Caco-2 (cell line): ENCODE data around the gene NGEF. TPM values are rescaled to one million over a fixed set of nuclear protein-coding genes. Genes with fewer than 3 reads are reported as not detected.

ENCODE experiments used
- BruUV-seq: library from RNA; stranded (reverse); fragments of 400-500 nt; replicated peaks from 2 replicates; lab custom pipeline; 2021; lab: Mats Ljungman, UMichigan
- CTCF ChIA-PET: fragments of 300-600 bp; sonication (Branson Sonifier 250); formaldehyde crosslinking; loops from one replicate; lab custom pipeline; 2022; ENCODE audit warnings: antibody characterized with exemption; lab: Charles Lee
- POLR2A ChIA-PET: fragments of 300-600 bp; sonication (Branson Sonifier 250); formaldehyde crosslinking; loops from one replicate; lab custom pipeline; 2022; ENCODE audit warnings: antibody characterized with exemption; lab: Charles Lee
- DNase-seq, 2 experiments: peaks; one replicate each; pipeline versions ENCODE4 v3.0.0 to v3.0.0-alpha.2; 2020 to 2022
- H3K27me3 ChIP-seq: replicated peaks from 2 replicates; pipeline ENCODE4 v1.6.0; 2011; ENCODE audit warnings: low read length; ENCODE audit not compliant: control insufficient read depth, insufficient read depth
- H3K36me3 ChIP-seq: 2 replicates; pipeline ENCODE4 v1.5.1; 2011; ENCODE audit warnings: low read length; ENCODE audit not compliant: control insufficient read depth, insufficient read depth
- H3K4me1 ChIP-seq: fragments of 250-450 bp; sonication (Bioruptor Pico); 2 replicates; pipeline ENCODE4 v1.5.1; 2020; ENCODE audit warnings: mild to moderate bottlenecking
- H3K4me3 ChIP-seq: 2 replicates; pipeline ENCODE4 v1.5.1; 2011; ENCODE audit warnings: low read depth, mild to moderate bottlenecking, control low read depth, low read length
- H3K9me3 ChIP-seq: fragments of 250-450 bp; sonication (Bioruptor Pico); 2 replicates; pipeline ENCODE4 v1.5.1; 2020; ENCODE audit warnings: mild to moderate bottlenecking, moderate library complexity
- H3K27ac Mint-ChIP-seq: one replicate; pipeline ENCODE4 v1.8.0; 2022; ENCODE audit warnings: mixed read lengths; ENCODE audit not compliant: unreplicated experiment
- H3K27me3 Mint-ChIP-seq: one replicate; pipeline ENCODE4 v1.8.0; 2022; ENCODE audit warnings: mixed read lengths; ENCODE audit not compliant: insufficient read depth, unreplicated experiment
- H3K36me3 Mint-ChIP-seq: one replicate; pipeline ENCODE4 v1.8.0; 2022; ENCODE audit warnings: mild to moderate bottlenecking, mixed read lengths; ENCODE audit not compliant: insufficient read depth, unreplicated experiment
- H3K4me1 Mint-ChIP-seq: one replicate; pipeline ENCODE4 v1.8.0; 2022; ENCODE audit warnings: low read depth, mixed read lengths; ENCODE audit not compliant: unreplicated experiment
- H3K4me3 Mint-ChIP-seq: one replicate; pipeline ENCODE4 v1.8.0; 2022; ENCODE audit warnings: mild to moderate bottlenecking, moderate library complexity, mixed read lengths; ENCODE audit not compliant: unreplicated experiment
- H3K9me3 Mint-ChIP-seq: one replicate; pipeline ENCODE4 v1.8.0; 2022; ENCODE audit warnings: mixed read lengths; ENCODE audit not compliant: unreplicated experiment
- CTCF ChIP-seq, 2 experiments: fragments of 200-600 bp in 1 of 2; IDR thresholded peaks; 1 replicate in 1 of 2; 2 replicates in 1 of 2; pipeline versions ENCODE4 v1.5.1 to v1.8.0; 2011 to 2022; ENCODE audit warnings: antibody characterized with exemption in 1 of 2, control low read depth in 1 of 2, inconsistent platforms in 1 of 2, low read depth in 1 of 2, low read length in 1 of 2, mild to moderate bottlenecking in 1 of 2, moderate library complexity in 1 of 2; ENCODE audit not compliant: insufficient read depth in 1 of 2, severe bottlenecking in 1 of 2, unreplicated experiment in 1 of 2
- intact Hi-C: fragments of 100-400 bp; cut with micrococcal nuclease; formaldehyde crosslinking; loops from one replicate; pipeline ENCODE4 v1.10.0; 2022; ENCODE audit not compliant: unreplicated experiment
- total RNA-seq: library from RNA; stranded (reverse); gene quantifications from 2 replicates; pipeline ENCODE4 v1.2.3, GENCODE V29; 2022

The NGEF gene
- total RNA-seq, 1 experiment from 2014 or later = 0.77 TPM

DNA sequence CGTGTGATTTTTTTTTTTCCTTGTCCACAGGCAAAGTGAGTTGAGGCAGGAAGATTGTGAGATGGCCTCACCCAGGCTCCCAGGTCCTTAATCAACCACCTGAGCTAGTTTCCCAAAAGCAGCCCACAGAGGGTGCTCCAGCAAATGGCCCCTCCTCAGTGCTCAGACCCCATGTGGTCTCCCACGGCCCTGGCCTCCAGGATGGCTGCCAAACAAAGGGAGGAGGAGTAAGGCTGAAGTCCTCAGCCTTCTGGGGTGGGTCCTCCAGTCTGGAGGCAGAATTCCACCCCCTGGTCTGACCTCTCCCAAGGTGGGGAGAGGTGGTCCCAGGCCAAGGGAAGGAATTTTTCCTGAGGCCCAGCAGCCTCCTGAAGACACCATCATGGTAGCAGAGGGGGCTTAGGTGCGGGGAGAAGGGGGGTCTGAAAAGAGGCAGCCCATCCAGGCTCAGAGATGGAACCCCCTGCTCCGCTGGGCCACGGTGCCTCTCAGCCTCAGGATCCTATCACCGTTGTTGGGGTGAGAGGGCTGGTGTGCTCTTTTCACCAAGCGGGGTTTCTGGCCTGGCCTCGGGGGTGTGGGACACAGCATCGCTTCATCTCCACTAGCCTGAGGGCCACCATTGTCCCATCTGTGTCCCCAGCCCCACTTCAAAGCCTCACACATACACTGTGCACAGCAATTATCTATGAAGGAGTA is 2.3 kb downstream of the NGEF start:
- no peak overlapping the region for H3K4me3 Mint-ChIP-seq
- DNase-seq = no peak
- CTCF ChIA-PET = no interaction called here
- intact Hi-C loops = no loop called here
- H3K9me3 Mint-ChIP-seq = no peaks in the 10 kb centered on the region
- no peaks in the 10 kb centered on the region for H3K4me1 ChIP-seq
- H3K27me3 Mint-ChIP-seq = no peaks in the 10 kb centered on the region
- no peaks in the 10 kb centered on the region for H3K27me3 ChIP-seq
- H3K4me3 ChIP-seq = no peak overlapping the region
- no TSS peak for BruUV-seq
- H3K36me3 ChIP-seq = no peaks in the 10 kb centered on the region
- H3K9me3 ChIP-seq = no peaks in the 10 kb centered on the region
- no peak for TF ChIP-seq CTCF (IDR thresholded peaks at IDR 0.05; ENCODE audit: insufficient read depth in 1 of 2, low read depth in 1 of 2, low read length in 1 of 2, severe bottlenecking in 1 of 2, unreplicated experiment in 1 of 2)
- no peaks in the 10 kb centered on the region for H3K4me1 Mint-ChIP-seq
- no peaks in the 10 kb centered on the region for H3K36me3 Mint-ChIP-seq
- no peak overlapping the region for H3K27ac Mint-ChIP-seq
- POLR2A ChIA-PET = no interaction called here

GRCh38 chr2:233009661-233010060 is 3.4 kb downstream of the NGEF start:
- CTCF ChIA-PET = no interaction called here
- Histone ChIP-seq H3K9me3 (no peaks in the 10 kb centered on the region), H3K4me3 (no peak overlapping the region), H3K4me1 (no peaks in the 10 kb centered on the region), H3K27me3 (no peaks in the 10 kb centered on the region), H3K36me3 (no peaks in the 10 kb centered on the region)
- no peak for DNase-seq
- H3K4me1 Mint-ChIP-seq = no peaks in the 10 kb centered on the region
- H3K36me3 Mint-ChIP-seq = no peaks in the 10 kb centered on the region
- no peaks in the 10 kb centered on the region for H3K9me3 Mint-ChIP-seq
- H3K27me3 Mint-ChIP-seq = peaks cover 6% of the 10 kb centered on the region
- no peak overlapping the region for H3K27ac Mint-ChIP-seq
- POLR2A ChIA-PET = no interaction called here
- BruUV-seq = no TSS peak
- intact Hi-C loops = no loop called here
- H3K4me3 Mint-ChIP-seq = no peak overlapping the region
- no peak for TF ChIP-seq CTCF (IDR thresholded peaks at IDR 0.05; ENCODE audit: insufficient read depth in 1 of 2, low read depth in 1 of 2, low read length in 1 of 2, severe bottlenecking in 1 of 2, unreplicated experiment in 1 of 2)

DNA sequence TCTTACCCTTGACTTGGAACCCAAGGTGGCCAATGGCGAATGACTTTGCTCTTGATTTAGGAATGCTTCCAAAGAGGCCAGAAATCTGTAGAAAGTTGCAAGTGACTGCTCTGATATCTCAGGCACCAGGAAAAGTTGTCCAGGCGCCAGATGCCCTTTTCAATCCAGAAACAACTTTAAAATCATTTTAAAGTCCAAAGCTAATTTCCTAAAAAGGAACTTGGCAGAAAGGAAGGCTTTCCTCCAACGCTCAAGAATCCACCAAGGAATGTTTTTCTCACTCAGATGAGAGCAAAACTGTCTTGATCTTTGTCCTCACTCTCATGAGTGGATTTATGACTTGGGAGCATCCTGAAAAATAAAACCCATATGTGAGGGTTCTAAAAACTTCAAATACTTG is 5.3 kb downstream of the NGEF start:
- Mint-ChIP-seq H3K9me3 (no peaks in the 10 kb centered on the region), H3K27me3 (peaks cover 13% of the 10 kb centered on the region), H3K36me3 (no peaks in the 10 kb centered on the region), H3K4me1 (no peaks in the 10 kb centered on the region), H3K4me3 (no peak overlapping the region), H3K27ac (no peak overlapping the region)
- H3K27me3 ChIP-seq = no peaks in the 10 kb centered on the region
- CTCF ChIA-PET = no interaction called here
- BruUV-seq = no TSS peak
- intact Hi-C loops = no loop called here
- no peak for TF ChIP-seq CTCF (IDR thresholded peaks at IDR 0.05; ENCODE audit: insufficient read depth in 1 of 2, low read depth in 1 of 2, low read length in 1 of 2, severe bottlenecking in 1 of 2, unreplicated experiment in 1 of 2)
- H3K4me3 ChIP-seq = no peak overlapping the region
- no peak for DNase-seq
- H3K4me1 ChIP-seq = no peaks in the 10 kb centered on the region
- H3K36me3 ChIP-seq = no peaks in the 10 kb centered on the region
- POLR2A ChIA-PET = no interaction called here
- H3K9me3 ChIP-seq = no peaks in the 10 kb centered on the region
